ENCODE data around the gene NTN3. TPM values are rescaled to one million over a fixed set of nuclear protein-coding genes. Genes with fewer than 3 reads are reported as not detected.

The NTN3 gene
- total RNA-seq, 1 donor from 2014 or later, result 1.5 TPM

DNA sequence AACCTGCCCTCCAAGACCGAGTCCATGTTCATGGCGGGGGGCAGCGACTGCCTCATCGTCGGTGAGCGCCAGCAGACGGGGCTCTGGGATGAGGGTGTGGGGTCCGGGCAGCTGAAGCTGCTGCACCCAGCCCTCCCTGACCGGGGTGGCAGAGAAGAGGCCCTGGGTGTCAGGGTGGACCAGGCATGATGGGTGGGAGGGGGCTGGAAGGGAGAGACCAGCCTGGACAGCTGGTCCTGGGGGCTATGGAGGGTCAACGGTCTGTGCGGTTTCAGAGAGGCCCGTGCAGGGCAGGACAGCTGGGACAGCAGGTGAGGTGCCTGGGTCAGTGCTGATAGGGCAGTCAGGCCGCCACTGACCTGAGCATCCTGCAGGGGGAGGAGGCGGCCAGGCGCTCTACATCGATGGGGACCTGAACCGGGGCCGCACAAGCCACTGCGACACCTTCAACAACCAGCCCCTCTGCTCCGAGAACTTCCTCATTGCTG lies 29.4 kb downstream of the NTN3 start:
- no peaks in the 10 kb centered on the region for H3K27me3 Mint-ChIP-seq (ENCODE audit: low read depth)
- peaks cover 18% of the 10 kb centered on the region for H3K4me1 Mint-ChIP-seq (ENCODE audit: low read depth)
- H3K36me3 Mint-ChIP-seq (ENCODE audit: low read depth), result peaks cover 2% of the 10 kb centered on the region
- H3K4me3 Mint-ChIP-seq (ENCODE audit: unreplicated experiment), result no peak overlapping the region
- no peak for DNase-seq (ENCODE audit: low spot score)
- TF ChIP-seq, protein P1, sequence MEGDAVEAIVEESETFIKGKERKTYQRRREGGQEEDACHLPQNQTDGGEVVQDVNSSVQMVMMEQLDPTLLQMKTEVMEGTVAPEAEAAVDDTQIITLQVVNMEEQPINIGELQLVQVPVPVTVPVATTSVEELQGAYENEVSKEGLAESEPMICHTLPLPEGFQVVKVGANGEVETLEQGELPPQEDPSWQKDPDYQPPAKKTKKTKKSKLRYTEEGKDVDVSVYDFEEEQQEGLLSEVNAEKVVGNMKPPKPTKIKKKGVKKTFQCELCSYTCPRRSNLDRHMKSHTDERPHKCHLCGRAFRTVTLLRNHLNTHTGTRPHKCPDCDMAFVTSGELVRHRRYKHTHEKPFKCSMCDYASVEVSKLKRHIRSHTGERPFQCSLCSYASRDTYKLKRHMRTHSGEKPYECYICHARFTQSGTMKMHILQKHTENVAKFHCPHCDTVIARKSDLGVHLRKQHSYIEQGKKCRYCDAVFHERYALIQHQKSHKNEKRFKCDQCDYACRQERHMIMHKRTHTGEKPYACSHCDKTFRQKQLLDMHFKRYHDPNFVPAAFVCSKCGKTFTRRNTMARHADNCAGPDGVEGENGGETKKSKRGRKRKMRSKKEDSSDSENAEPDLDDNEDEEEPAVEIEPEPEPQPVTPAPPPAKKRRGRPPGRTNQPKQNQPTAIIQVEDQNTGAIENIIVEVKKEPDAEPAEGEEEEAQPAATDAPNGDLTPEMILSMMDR (IDR thresholded peaks at IDR 0.05), result no peak
- no peak overlapping the region for H3K27ac Mint-ChIP-seq (ENCODE audit: unreplicated experiment)
- no peaks in the 10 kb centered on the region for H3K9me3 Mint-ChIP-seq (ENCODE audit: low read depth)

- Mint-ChIP-seq H3K4me1 (ENCODE audit: low read depth) (peaks cover 18% of the 10 kb centered on the region), H3K4me3 (ENCODE audit: unreplicated experiment) (no peak overlapping the region), H3K9me3 (ENCODE audit: low read depth) (no peaks in the 10 kb centered on the region), H3K27me3 (ENCODE audit: low read depth) (no peaks in the 10 kb centered on the region), H3K36me3 (ENCODE audit: low read depth) (peaks cover 2% of the 10 kb centered on the region), H3K27ac (ENCODE audit: unreplicated experiment) (no peak overlapping the region)
- TF ChIP-seq, protein P1 (IDR thresholded peaks at IDR 0.05), result peak; percentile 97
- DNase-seq (ENCODE audit: low spot score), result no peak
These were observed 30.0 kb downstream of the NTN3 start for GRCh38 chr16:2500918-2501750.

- Mint-ChIP-seq H3K4me1 (ENCODE audit: low read depth) (peaks cover 18% of the 10 kb centered on the region), H3K4me3 (ENCODE audit: unreplicated experiment) (no peak overlapping the region), H3K9me3 (ENCODE audit: low read depth) (no peaks in the 10 kb centered on the region), H3K36me3 (ENCODE audit: low read depth) (no peaks in the 10 kb centered on the region), H3K27ac (ENCODE audit: unreplicated experiment) (peak overlapping the region; percentile 79), H3K27me3 (ENCODE audit: low read depth) (no peaks in the 10 kb centered on the region)
- DNase-seq (ENCODE audit: low spot score), result no peak
- TF ChIP-seq, protein P1 (IDR thresholded peaks at IDR 0.05), result no peak
These were observed 31.1 kb downstream of the NTN3 start for GRCh38 chr16:2501946-2502895.

- DNase-seq (ENCODE audit: low spot score), result no peak
- TF ChIP-seq, protein P1 (IDR thresholded peaks at IDR 0.05), result no peak
- Mint-ChIP-seq H3K27ac (ENCODE audit: unreplicated experiment) (no peak overlapping the region), H3K4me3 (ENCODE audit: unreplicated experiment) (no peak overlapping the region), H3K9me3 (ENCODE audit: low read depth) (no peaks in the 10 kb centered on the region), H3K36me3 (ENCODE audit: low read depth) (no peaks in the 10 kb centered on the region), H3K27me3 (ENCODE audit: low read depth) (no peaks in the 10 kb centered on the region), H3K4me1 (ENCODE audit: low read depth) (peaks cover 14% of the 10 kb centered on the region)
These were observed 34.6 kb downstream of the NTN3 start for GRCh38 chr16:2505695-2506094.

DNA sequence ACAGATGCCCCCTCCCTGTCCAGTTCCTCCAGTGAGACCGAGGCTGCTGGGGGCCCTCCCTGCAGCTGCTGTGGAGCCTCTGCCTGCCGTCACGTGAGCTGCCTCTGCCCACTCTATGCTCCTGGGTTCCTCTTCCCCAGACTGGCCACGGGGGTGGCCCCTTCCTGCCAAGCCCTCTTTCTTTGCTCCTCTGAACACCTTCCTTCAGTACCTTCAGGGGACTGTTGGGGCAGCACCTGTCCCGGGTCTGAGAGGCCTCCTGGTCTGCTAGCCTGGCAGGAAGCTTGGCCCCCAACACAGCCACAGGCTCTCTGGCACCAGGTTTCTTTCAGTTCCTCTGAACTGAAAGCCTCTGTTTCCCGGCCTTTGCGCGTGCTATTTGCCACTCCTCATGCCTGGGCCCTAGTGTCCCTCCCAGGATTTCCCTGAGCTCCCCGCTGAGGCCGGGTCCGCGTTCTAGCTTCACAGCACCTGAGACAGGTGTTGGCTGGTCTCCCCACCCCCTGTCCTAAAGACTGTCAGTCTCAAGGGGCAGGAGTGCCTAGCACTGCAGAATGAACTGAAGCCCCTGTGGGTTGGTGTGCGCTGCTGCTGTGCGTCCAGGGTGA lies 36.1 kb downstream of the NTN3 start:
- no peaks in the 10 kb centered on the region for H3K9me3 Mint-ChIP-seq (ENCODE audit: low read depth)
- peaks cover 6% of the 10 kb centered on the region for H3K4me1 Mint-ChIP-seq (ENCODE audit: low read depth)
- TF ChIP-seq, protein P1 (IDR thresholded peaks at IDR 0.05), result no peak
- no peak for DNase-seq (ENCODE audit: low spot score)
- H3K27me3 Mint-ChIP-seq (ENCODE audit: low read depth), result no peaks in the 10 kb centered on the region
- H3K4me3 Mint-ChIP-seq (ENCODE audit: unreplicated experiment), result no peak overlapping the region
- H3K36me3 Mint-ChIP-seq (ENCODE audit: low read depth), result no peaks in the 10 kb centered on the region
- H3K27ac Mint-ChIP-seq (ENCODE audit: unreplicated experiment), result no peak overlapping the region
